HCT116 (cell line): Measurements from ENCODE around the gene CSGALNACT2.

ENCODE experiments used
- EZH2 ChIP-seq: fragments of 200-600 bp; sonication (generic); IDR thresholded peaks from 2 replicates; pipeline ENCODE4 v1.6.1; 2017; ENCODE audit warnings: antibody characterized with exemption, mixed run types
- YY1 ChIP-seq: IDR thresholded peaks from 2 replicates; pipeline ENCODE4 v1.6.1; 2011; ENCODE audit warnings: low read length, low read depth, moderate library complexity, mild to moderate bottlenecking; ENCODE audit not compliant: insufficient replicate concordance; ENCODE audit errors: extremely low read depth
- ZFX ChIP-seq: fragments of 450-650 bp; IDR thresholded peaks from 2 replicates; pipeline ENCODE4 v1.6.1; 2017
- TF ChIP-seq, protein P1 (sequence below), 3 experiments: fragments of 200-600 bp in 1 of 3; sonication (generic) in 1 of 3; IDR thresholded peaks in 2 of 3; conservative IDR thresholded peaks in 1 of 3; 2 replicates each; pipeline ENCODE4 v1.5.1; 2012 to 2017; ENCODE audit warnings: low read depth in 2 of 3, low read length in 2 of 3, antibody characterized with exemption in 1 of 3, borderline replicate concordance in 1 of 3, control low read depth in 1 of 3, mild to moderate bottlenecking in 1 of 3, mixed read lengths in 1 of 3, mixed run types in 1 of 3, moderate library complexity in 1 of 3; ENCODE audit not compliant: insufficient read depth in 1 of 3

DNA sequence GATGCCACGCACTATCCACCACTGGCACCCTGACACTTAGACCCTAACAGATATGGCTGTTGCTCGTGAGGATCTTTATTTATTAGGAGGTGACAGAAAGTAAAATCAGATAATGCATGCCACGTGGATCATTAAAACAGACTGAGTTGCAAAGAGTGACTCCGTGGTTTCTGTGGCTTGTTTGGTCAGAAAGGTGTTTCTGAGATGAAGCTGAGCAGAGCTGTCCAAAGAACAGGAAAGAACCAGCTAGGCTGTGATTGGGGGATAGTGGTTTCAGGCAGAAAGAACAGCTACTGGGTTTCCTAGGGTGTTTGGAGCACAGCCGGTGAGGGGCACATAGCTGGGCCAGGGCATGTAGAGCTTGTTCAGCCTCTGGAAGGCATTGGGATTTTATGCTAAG lies 34.4 kb downstream of the CSGALNACT2 start:
- TF ChIP-seq, protein P1, sequence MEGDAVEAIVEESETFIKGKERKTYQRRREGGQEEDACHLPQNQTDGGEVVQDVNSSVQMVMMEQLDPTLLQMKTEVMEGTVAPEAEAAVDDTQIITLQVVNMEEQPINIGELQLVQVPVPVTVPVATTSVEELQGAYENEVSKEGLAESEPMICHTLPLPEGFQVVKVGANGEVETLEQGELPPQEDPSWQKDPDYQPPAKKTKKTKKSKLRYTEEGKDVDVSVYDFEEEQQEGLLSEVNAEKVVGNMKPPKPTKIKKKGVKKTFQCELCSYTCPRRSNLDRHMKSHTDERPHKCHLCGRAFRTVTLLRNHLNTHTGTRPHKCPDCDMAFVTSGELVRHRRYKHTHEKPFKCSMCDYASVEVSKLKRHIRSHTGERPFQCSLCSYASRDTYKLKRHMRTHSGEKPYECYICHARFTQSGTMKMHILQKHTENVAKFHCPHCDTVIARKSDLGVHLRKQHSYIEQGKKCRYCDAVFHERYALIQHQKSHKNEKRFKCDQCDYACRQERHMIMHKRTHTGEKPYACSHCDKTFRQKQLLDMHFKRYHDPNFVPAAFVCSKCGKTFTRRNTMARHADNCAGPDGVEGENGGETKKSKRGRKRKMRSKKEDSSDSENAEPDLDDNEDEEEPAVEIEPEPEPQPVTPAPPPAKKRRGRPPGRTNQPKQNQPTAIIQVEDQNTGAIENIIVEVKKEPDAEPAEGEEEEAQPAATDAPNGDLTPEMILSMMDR (IDR thresholded peaks at IDR 0.05 in 2 of 3, conservative IDR thresholded peaks at IDR 0.05 in 1 of 3; ENCODE audit: borderline replicate concordance in 1 of 3, insufficient read depth in 1 of 3, low read depth in 2 of 3, low read length in 2 of 3), result no peak
- TF ChIP-seq EZH2 (no peak), YY1 (no peak), ZFX (no peak)
